GM12892 (cell line): ENCODE measurements around the gene ENOX1.

Experiments used
- POLR2A ChIP-seq: IDR thresholded peaks from 2 replicates; pipeline ENCODE4 v1.6.1; 2011; ENCODE audit warnings: low read depth, low read length, control low read depth
- POLR2AphosphoS5 ChIP-seq: IDR thresholded peaks from 2 replicates; pipeline ENCODE4 v1.6.1; 2011; ENCODE audit warnings: low read depth, low read length, control low read depth

DNA sequence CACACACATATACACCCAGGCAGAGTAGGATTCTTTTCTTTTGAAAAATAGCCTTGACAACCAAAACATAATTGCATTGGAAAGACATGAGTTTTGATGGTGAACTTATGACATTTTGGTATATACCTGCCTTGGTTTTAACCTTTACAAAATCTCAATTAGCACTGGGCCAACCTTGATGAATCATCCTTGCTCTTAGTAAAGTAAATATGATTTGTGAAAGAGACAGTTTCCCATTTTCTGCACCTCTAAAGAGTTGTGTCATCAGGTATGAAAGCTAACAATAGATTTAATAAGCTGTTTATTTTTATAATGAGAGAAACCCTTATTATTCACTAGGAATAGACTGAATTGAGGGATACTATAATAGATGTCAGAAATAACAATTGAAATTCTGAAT, 15.7 kb upstream of the ENOX1 start:
- no peak for TF ChIP-seq POLR2A
- TF ChIP-seq POLR2AphosphoS5, result no peak
